Aorta (tissue), 5 donors: ENCODE data around the gene ALG1L2. TPM values are rescaled to one million over a fixed set of nuclear protein-coding genes. Genes with fewer than 3 reads are reported as not detected.
"Not testable (repeated sequence)": the region's sequence is repeated elsewhere in the genome, so short reads cannot be mapped to it uniquely, and the experiment has no call there.

Source experiments
- ATAC-seq: fragments of 200-7000 bp; cut with Tn5 transposase; one replicate; pipeline ENCODE4 v1.9.1; 2022; ENCODE audit warnings: moderate library complexity; ENCODE audit not compliant: low FRiP score
- DNase-seq, 2 donors: peaks; one replicate each; pipeline ENCODE4 v3.0.0-alpha.2; 2020
- H3K27ac ChIP-seq, 2 donors: one replicate each; pipeline ENCODE4 v1.5.1; 2013; ENCODE audit warnings: low read length in 2 of 2, mild to moderate bottlenecking in 2 of 2, moderate library complexity in 2 of 2, control low read depth in 1 of 2, inconsistent platforms in 1 of 2, low read depth in 1 of 2
- H3K27me3 ChIP-seq, 2 donors: one replicate each; pipeline ENCODE4 v1.6.1; 2013; ENCODE audit warnings: control low read depth in 1 of 2, low read length in 1 of 2, mild to moderate bottlenecking in 1 of 2, moderate library complexity in 1 of 2; ENCODE audit not compliant: insufficient read depth in 2 of 2, control insufficient read depth in 1 of 2
- H3K36me3 ChIP-seq, 2 donors: one replicate each; pipeline ENCODE4 v1.6.1; 2013; ENCODE audit warnings: control low read depth in 1 of 2, low read length in 1 of 2, mild to moderate bottlenecking in 1 of 2; ENCODE audit not compliant: insufficient read depth in 2 of 2, control insufficient read depth in 1 of 2
- H3K4me1 ChIP-seq, 2 donors: one replicate each; pipeline ENCODE4 v1.6.1; 2013; ENCODE audit warnings: low read length in 2 of 2, control low read depth in 1 of 2, mild to moderate bottlenecking in 1 of 2, moderate library complexity in 1 of 2; ENCODE audit not compliant: insufficient read depth in 2 of 2, control insufficient read depth in 1 of 2
- H3K4me3 ChIP-seq, 2 donors: one replicate each; pipeline ENCODE4 v1.5.1; 2013; ENCODE audit warnings: low read length in 2 of 2, control low read depth in 1 of 2, mild to moderate bottlenecking in 1 of 2
- H3K9me3 ChIP-seq: one replicate; pipeline ENCODE4 v1.6.1; 2013; ENCODE audit warnings: mild to moderate bottlenecking, low read length; ENCODE audit not compliant: control insufficient read depth
- WGBS, 2 donors: extraction: QIAGEN DNeasy Blood & Tissue Kit; methylation state at CpG; one replicate each; pipeline ENCODE4 v1.1.7; 2013; 5-methylcytosine and 5-hydroxymethylcytosine counted together
- intact Hi-C, 2 donors: fragments of 100-400 bp; cut with DNase I; formaldehyde crosslinking; loops; one replicate each; pipeline versions ENCODE4 v1.14.2 to v1.15.0; 2022
- polyA plus RNA-seq, 2 donors: library from polyadenylated mRNA; stranded (reverse); fragments of 200-250 nt; gene quantifications; one replicate each; pipeline ENCODE4 v1.2.3, GENCODE V29; 2013
- total RNA-seq, 2 donors: library from RNA; stranded (reverse); fragmentation: NEBNext Ultra II Directional; extraction: Animal tissue kit (Norgen Biotek cat#: 25700); gene quantifications; one replicate each; pipeline ENCODE4 v1.2.1, GENCODE V29; 2021
- donor health status: healthy with polysubstance abuse.
- donor health status: Bipolar disorder and iron deficiency.
- donor health status: DM: no; HTN: no; CAD: no.
- donor health status: DM: no; HTN: no; CAD: no.
- donor health status: DM: yes; HTN: yes; CAD: no.

The ALG1L2 gene
- total and polyA plus RNA-seq, 4 donors: 3.6 TPM; not detected in 3

DNA sequence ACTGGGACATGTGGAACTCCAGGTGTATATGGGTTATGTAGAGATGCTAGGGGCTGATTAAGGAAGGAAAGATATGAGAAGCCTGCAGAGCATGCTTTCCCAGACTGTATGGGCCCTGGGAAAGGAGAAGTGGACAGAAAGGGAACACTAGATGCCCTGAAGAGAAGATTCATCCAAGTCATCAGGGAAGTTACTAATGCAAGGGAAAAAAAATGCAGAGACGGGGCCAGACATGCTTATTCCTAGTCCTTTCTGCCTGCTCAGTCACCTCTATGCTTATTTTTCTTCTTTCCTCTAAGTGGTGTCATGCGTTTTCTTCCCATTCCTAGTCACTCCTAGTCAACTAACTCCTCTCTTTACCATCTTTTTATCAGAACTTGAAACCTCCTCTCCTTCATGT lies 43.8 kb downstream of the ALG1L2 start:
- intact Hi-C loops: not testable (repeated sequence)

DNA sequence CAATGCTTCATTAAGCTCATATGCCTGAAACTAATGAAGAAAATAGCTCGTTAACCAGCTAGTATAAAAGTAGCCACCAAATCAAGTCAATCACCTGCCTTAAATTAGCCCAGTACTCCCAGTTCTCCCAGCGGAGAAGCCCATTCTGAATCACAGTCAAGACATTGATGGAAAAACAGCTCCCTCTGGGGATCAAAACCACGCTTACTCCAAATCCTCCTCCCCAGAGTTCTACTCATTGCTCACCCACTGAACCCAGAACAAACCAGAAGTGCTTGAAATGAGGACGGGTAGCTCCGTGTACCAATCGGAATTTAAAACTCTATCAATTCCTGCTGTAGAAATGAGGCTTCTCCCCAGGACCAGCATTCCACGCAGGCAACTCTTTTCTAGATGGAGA lies 54.7 kb downstream of the ALG1L2 start:
- H3K4me1 ChIP-seq, H3K27ac ChIP-seq, H3K4me3 ChIP-seq, H3K36me3 ChIP-seq, ATAC-seq, H3K27me3 ChIP-seq, DNase-seq, H3K9me3 ChIP-seq, intact Hi-C loops: not testable (repeated sequence)
- WGBS, 2 donors: 76 to 79% methylated on average over 7 of the region's 7 CpGs

More for the DNA sequence above, 43.8 kb downstream of the ALG1L2 start:
- not testable (repeated sequence) for H3K4me1 ChIP-seq, H3K36me3 ChIP-seq, DNase-seq, H3K27me3 ChIP-seq, H3K9me3 ChIP-seq, H3K27ac ChIP-seq, H3K4me3 ChIP-seq, ATAC-seq
- WGBS, 2 donors: 80 to 83% methylated on average over 2 of the region's 2 CpGs

- H3K9me3 ChIP-seq, H3K27me3 ChIP-seq, H3K27ac ChIP-seq, H3K4me1 ChIP-seq, H3K4me3 ChIP-seq, DNase-seq, H3K36me3 ChIP-seq, ATAC-seq, intact Hi-C loops: not testable (repeated sequence)
- 67 to 74% methylated on average over 2 of the region's 2 CpGs for WGBS, 2 donors
Measured at GRCh38 chr3:130137685-130138084, 56.1 kb downstream of the ALG1L2 start.

DNA sequence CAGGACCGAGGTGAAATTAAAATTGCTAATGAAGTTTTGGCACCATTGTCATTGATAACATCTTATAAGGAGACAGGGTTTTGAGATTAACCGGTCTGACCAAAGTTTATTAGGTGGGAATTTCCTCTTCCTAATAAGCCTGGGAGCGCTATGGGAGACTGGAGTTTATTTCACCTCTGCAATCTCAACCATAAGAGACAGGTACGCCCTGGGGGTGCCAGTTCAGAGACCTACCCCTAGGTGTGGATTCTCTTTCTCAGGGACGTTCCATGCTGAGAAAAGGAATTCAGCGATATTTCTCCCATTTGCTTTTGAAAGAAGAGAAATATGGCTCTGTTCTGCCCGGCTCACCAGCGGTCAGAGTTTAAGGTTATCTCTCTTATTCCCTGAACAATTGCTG lies 57.4 kb downstream of the ALG1L2 start:
- DNase-seq, H3K4me1 ChIP-seq, ATAC-seq, H3K27me3 ChIP-seq, H3K4me3 ChIP-seq, intact Hi-C loops, H3K9me3 ChIP-seq, H3K27ac ChIP-seq, H3K36me3 ChIP-seq: not testable (repeated sequence)
- 80 to 84% methylated on average over 6 of the region's 8 CpGs for WGBS, 2 donors

- H3K27ac ChIP-seq, H3K4me1 ChIP-seq, ATAC-seq, intact Hi-C loops, H3K36me3 ChIP-seq, DNase-seq, H3K9me3 ChIP-seq, H3K4me3 ChIP-seq, H3K27me3 ChIP-seq: not testable (repeated sequence)
- WGBS, 2 donors: 40 to 48% methylated on average over 16 of the region's 16 CpGs
Measured at GRCh38 chr3:130140756-130141155, 59.1 kb downstream of the ALG1L2 start.

DNA sequence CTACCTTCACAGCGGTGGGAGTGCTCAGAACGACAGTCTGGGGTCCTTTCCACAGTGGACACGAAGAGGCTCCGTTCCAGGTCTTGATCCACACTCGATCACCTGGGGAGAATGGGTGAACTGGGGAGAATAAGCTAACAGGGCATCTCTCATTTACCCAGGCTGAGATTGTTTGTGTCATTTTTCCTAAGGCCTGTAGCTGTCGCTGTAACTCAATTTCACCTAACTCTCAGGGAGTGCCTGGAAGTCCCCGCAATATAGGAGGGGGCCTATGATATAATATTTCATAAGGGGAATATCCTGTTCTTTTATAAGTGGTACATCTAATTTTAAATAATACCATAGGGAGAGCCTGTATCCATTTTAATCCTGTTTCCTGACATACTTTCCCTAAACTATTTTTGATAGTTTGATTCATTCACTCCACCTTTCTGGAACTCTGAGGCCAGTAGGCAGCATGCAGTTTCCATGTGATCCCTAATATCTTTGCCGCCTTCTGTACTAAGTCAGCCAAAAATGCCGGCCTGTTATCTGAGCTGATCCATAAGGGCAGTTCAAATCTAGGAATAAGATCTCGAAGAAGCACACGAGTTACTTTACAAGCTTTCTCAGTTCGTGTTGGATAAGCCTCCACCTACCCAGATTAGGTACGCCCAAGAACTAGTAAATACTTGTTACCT lies 62.2 kb downstream of the ALG1L2 start:
- intact Hi-C loops, DNase-seq, H3K9me3 ChIP-seq, H3K27ac ChIP-seq, H3K4me1 ChIP-seq, H3K36me3 ChIP-seq, ATAC-seq, H3K4me3 ChIP-seq, H3K27me3 ChIP-seq: not testable (repeated sequence)
- 65 to 67% methylated on average over 13 of the region's 13 CpGs for WGBS, 2 donors

- H3K4me1 ChIP-seq, ATAC-seq, H3K9me3 ChIP-seq, H3K27me3 ChIP-seq, H3K4me3 ChIP-seq, DNase-seq, H3K27ac ChIP-seq, H3K36me3 ChIP-seq, intact Hi-C loops: not testable (repeated sequence)
- WGBS, 2 donors: 92 to 94% methylated on average over 9 of the region's 9 CpGs
Measured at GRCh38 chr3:130144328-130144650, 62.7 kb downstream of the ALG1L2 start.

DNA sequence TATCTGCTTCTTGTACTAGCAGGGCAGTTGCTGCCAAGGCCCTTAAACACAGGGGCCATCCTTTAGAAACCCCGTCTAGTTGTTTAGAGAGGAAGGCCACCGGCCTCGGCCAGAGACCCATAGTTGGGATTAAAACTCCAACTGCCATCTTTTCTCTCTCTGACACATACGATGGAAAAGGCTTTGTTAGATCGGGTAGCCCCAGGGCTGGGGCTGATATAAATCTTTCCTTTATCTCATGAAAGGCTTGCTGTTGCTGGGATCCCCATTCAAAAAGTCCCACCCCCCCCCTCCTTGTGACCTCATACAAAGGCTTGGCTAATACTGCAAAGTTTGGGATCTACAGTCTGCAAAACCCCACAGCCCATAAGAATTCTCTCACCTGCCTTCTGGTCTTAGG lies 63.8 kb downstream of the ALG1L2 start:
- ATAC-seq, H3K4me1 ChIP-seq, intact Hi-C loops, H3K36me3 ChIP-seq, DNase-seq, H3K4me3 ChIP-seq, H3K9me3 ChIP-seq, H3K27ac ChIP-seq, H3K27me3 ChIP-seq: not testable (repeated sequence)
- WGBS, 2 donors: 71 to 78% methylated on average over 5 of the region's 5 CpGs

DNA sequence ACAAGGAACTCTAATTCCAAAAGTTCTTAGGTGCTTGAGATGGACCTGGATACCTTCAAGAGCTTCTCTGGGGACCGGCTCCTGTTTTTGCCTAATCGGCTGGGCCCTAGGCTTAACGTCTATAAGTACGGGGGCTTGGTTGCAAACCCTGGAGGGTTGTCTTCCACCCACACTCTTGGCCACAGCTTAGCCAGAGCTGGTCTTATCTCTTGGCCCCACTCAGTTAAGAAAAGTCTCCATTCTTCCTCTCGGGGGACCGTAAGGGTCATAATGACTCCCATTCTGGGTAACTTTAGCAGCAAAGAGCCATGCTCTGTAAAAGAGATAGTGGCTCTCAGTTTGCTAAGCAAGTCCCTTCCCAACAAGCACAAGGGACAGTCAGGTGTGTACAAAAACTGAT lies 64.8 kb downstream of the ALG1L2 start:
- WGBS, 2 donors: 40% methylated on average over 6 of the region's 6 CpGs

More for the DNA sequence above, 64.8 kb downstream of the ALG1L2 start:
- DNase-seq, H3K4me1 ChIP-seq, intact Hi-C loops, H3K9me3 ChIP-seq, H3K36me3 ChIP-seq, ATAC-seq, H3K4me3 ChIP-seq, H3K27ac ChIP-seq, H3K27me3 ChIP-seq: not testable (repeated sequence)
